GM12878 (cell line): ENCODE measurements around the gene OCA2. TPM values are rescaled to one million over a fixed set of nuclear protein-coding genes. Genes with fewer than 3 reads are reported as not detected.
"Not testable (repeated sequence)": the region's sequence is repeated elsewhere in the genome, so short reads cannot be mapped to it uniquely, and the experiment has no call there.

Experiments
- ATAC-seq: fragments of 200-7000 bp; cut with Tn5 transposase; 3 replicates; pipeline ENCODE4 v1.9.1; 2020; ENCODE audit warnings: mild to moderate bottlenecking, moderate library complexity
- BruUV-seq: library from RNA; stranded (reverse); fragments of 400-500 nt; replicated peaks from 2 replicates; lab custom pipeline; 2021; lab: Mats Ljungman, UMichigan
- CTCF ChIA-PET: fragments of 300-600 bp; sonication (Branson Sonifier 250); formaldehyde crosslinking; extraction: SDS; loops from one replicate; lab custom pipeline; 2021; ENCODE audit warnings: inconsistent platforms; lab: Yijun Ruan, JAX
- POLR2A ChIA-PET: fragments of 350-600 bp; formaldehyde crosslinking; extraction: SDS; loops from one replicate; lab custom pipeline; 2021; ENCODE audit warnings: inconsistent platforms; lab: Charles Lee
- RAD21 ChIA-PET: fragments of 300-600 bp; sonication (Branson Sonifier 250); formaldehyde crosslinking; loops from one replicate; lab custom pipeline; 2023; ENCODE audit warnings: antibody characterized with exemption; ENCODE audit not compliant: unreplicated experiment; lab: Charles Lee
- SMC1A ChIA-PET: fragments of 300-600 bp; sonication (Branson Sonifier 250); formaldehyde crosslinking; loops from one replicate; lab custom pipeline; 2023; ENCODE audit not compliant: unreplicated experiment, uncharacterized antibody; lab: Charles Lee
- DNase-seq: peaks from one replicate; pipeline ENCODE4 v3.0.0-alpha.2; 2011; ENCODE audit warnings: low read depth, low spot score
- FAIRE-seq: peaks from 3 replicates; lab custom pipeline; 2011; peaks lifted over from hg19 to GRCh38; lab: Jason Lieb, UNC
- H2AFZ ChIP-seq: 2 replicates; pipeline ENCODE4 v1.6.0; 2011; ENCODE audit warnings: low read depth, low read length, control low read depth; ENCODE audit not compliant: control insufficient read depth
- H3K27ac ChIP-seq: 2 replicates; pipeline ENCODE4 v1.5.1; 2011; ENCODE audit warnings: control low read depth; ENCODE audit not compliant: control insufficient read depth, insufficient read depth
- H3K27me3 ChIP-seq, 2 experiments: replicated peaks in 1 of 2; 2 replicates each; pipeline versions ENCODE4 v1.6.0 to v1.6.1; 2011; ENCODE audit warnings: low read length in 1 of 2; ENCODE audit not compliant: control insufficient read depth in 2 of 2, insufficient read depth in 2 of 2
- H3K36me3 ChIP-seq, 2 experiments: 2 replicates each; pipeline ENCODE4 v1.5.1; 2011; ENCODE audit warnings: low read length in 1 of 2; ENCODE audit not compliant: control insufficient read depth in 2 of 2, insufficient read depth in 2 of 2
- H3K4me1 ChIP-seq: 2 replicates; pipeline ENCODE4 v1.6.1; 2011; ENCODE audit warnings: mild to moderate bottlenecking, low read length, moderate library complexity, mixed read lengths; ENCODE audit not compliant: control insufficient read depth, insufficient read depth
- H3K4me2 ChIP-seq: 2 replicates; pipeline ENCODE4 v1.6.0; 2011; ENCODE audit warnings: control low read depth; ENCODE audit not compliant: control insufficient read depth, insufficient read depth
- H3K4me3 ChIP-seq: fragments of 200-600 bp; sonication (generic); 2 replicates; pipeline ENCODE4 v1.5.1; 2016
- H3K79me2 ChIP-seq: 2 replicates; pipeline ENCODE4 v1.6.0; 2011; ENCODE audit warnings: low read length; ENCODE audit not compliant: control insufficient read depth, insufficient read depth
- H3K9ac ChIP-seq: 2 replicates; pipeline ENCODE4 v1.8.0; 2011; ENCODE audit warnings: low read length, control low read depth, mixed read lengths; ENCODE audit not compliant: control insufficient read depth, insufficient read depth
- H3K9me3 ChIP-seq: replicated peaks from 3 replicates; pipeline ENCODE4 v1.5.1; 2011; ENCODE audit warnings: mild to moderate bottlenecking, low read length; ENCODE audit not compliant: control insufficient read depth, insufficient read depth
- H4K20me1 ChIP-seq: 2 replicates; pipeline ENCODE4 v1.6.0; 2011; ENCODE audit not compliant: control insufficient read depth, insufficient read depth
- CHD4 ChIP-seq: fragments of 200-600 bp; sonication (generic); IDR thresholded peaks from 2 replicates; pipeline ENCODE4 v1.6.1; 2016; ENCODE audit warnings: mild to moderate bottlenecking
- EP300 ChIP-seq, 2 experiments: fragments of 150-350 bp in 1 of 2; IDR thresholded peaks; 2 replicates each; pipeline ENCODE4 v1.6.1; 2011 to 2012; ENCODE audit warnings: low read depth in 2 of 2, low read length in 2 of 2, borderline replicate concordance in 1 of 2, improper control_type of control experiment in 1 of 2, inconsistent platforms in 1 of 2; ENCODE audit not compliant: control insufficient read depth in 1 of 2
- IKZF1 ChIP-seq: fragments of 450-650 bp; conservative IDR thresholded peaks from 2 replicates; pipeline ENCODE4 v1.6.1; 2017; ENCODE audit warnings: antibody characterized with exemption, mild to moderate bottlenecking
- IKZF2 ChIP-seq, 2 experiments: fragments of 450-650 bp; IDR thresholded peaks; 2 replicates each; pipeline ENCODE4 v1.6.1; 2017; ENCODE audit warnings: mild to moderate bottlenecking in 2 of 2, moderate library complexity in 2 of 2
- NR2F1 ChIP-seq: fragments of 450-650 bp; conservative IDR thresholded peaks from 2 replicates; pipeline ENCODE4 v1.6.1; 2017; ENCODE audit warnings: mild to moderate bottlenecking
- RELB ChIP-seq: fragments of 450-650 bp; IDR thresholded peaks from 2 replicates; pipeline ENCODE4 v1.6.1; 2017; ENCODE audit warnings: low read depth, mild to moderate bottlenecking, moderate library complexity
- RFX5 ChIP-seq: IDR thresholded peaks from 2 replicates; pipeline ENCODE4 v1.6.1; 2011; ENCODE audit warnings: low read depth, low read length, improper control_type of control experiment
- SMC3 ChIP-seq: IDR thresholded peaks from 2 replicates; pipeline ENCODE4 v1.6.1; 2011; ENCODE audit warnings: low read length, improper control_type of control experiment, borderline replicate concordance
- SREBF2 ChIP-seq: IDR thresholded peaks from 2 replicates; pipeline ENCODE4 v1.6.1; 2012; ENCODE audit warnings: mild to moderate bottlenecking, low read length
- TCF3 ChIP-seq: IDR thresholded peaks from 2 replicates; pipeline ENCODE4 v1.6.1; 2012; ENCODE audit warnings: low read depth, mild to moderate bottlenecking, low read length, borderline replicate concordance; ENCODE audit not compliant: insufficient read depth
- ZBED1 ChIP-seq: IDR thresholded peaks from 2 replicates; pipeline ENCODE4 v1.6.1; 2016; ENCODE audit warnings: borderline replicate concordance
- ZZZ3 ChIP-seq: IDR thresholded peaks from 2 replicates; pipeline ENCODE4 v1.6.1; 2011; ENCODE audit warnings: low read depth; ENCODE audit not compliant: control insufficient read depth, insufficient read length
- WGBS: methylation state at CpG from one replicate; pipeline ENCODE4 v1.1.6; 2016; ENCODE audit warnings: low lambda C conversion rate; ENCODE audit not compliant: insufficient replicate concordance, insufficient coverage; ENCODE audit errors: missing lambda C conversion rate; 5-methylcytosine and 5-hydroxymethylcytosine counted together
- in situ Hi-C: fragments of 300-500 bp; cut with MboI; formaldehyde crosslinking; loops from 9 replicates; pipeline ENCODE4 v1.14.3; 2018; ENCODE audit warnings: mixed read lengths
- intact Hi-C: fragments of 100-400 bp; cut with micrococcal nuclease; formaldehyde crosslinking; loops from one replicate; pipeline ENCODE4 v1.14.2; 2022; ENCODE audit not compliant: unreplicated experiment
- polyA plus RNA-seq, 11 experiments: library from polyadenylated mRNA; depleted of rRNA in 4 of 11; unstranded in 6 of 11; stranded (reverse) in 5 of 11; fragments of >200 nt; fragmentation: Nextera tagmentation in 4 of 11; fragmentation: Illumina TruSeq in 1 of 11; extraction: Ambion mirVana in 4 of 11; extraction: Trizol in 1 of 11; gene quantifications; 1 replicate in 1 of 11; 2 replicates in 10 of 11; pipeline versions ENCODE4 v1.2.1 to v1.2.3, GENCODE V29; 2011 to 2016; ENCODE audit warnings: inconsistent platforms in 2 of 11, missing spikeins in 2 of 11, low read depth in 1 of 11
- total RNA-seq, 4 experiments: library from RNA; depleted of rRNA in 3 of 4; stranded (reverse); fragments of >200 nt in 3 of 4; fragmentation: Illumina TruSeq in 1 of 4; extraction: Trizol in 1 of 4; gene quantifications; 2 replicates each; pipeline versions ENCODE4 v1.2.1 to v1.2.3, GENCODE V29; 2013 to 2021
- TF ChIP-seq, protein P1 (sequence below): fragments of 450-650 bp; IDR thresholded peaks from 2 replicates; pipeline ENCODE4 v1.6.1; 2014; ENCODE audit warnings: mild to moderate bottlenecking

The OCA2 gene
- total and polyA plus RNA-seq, 10 of the 15 experiments (the other 5 are each of a cell fraction or from before 2014, with no cell fraction given) = 0.04 to 1.8 TPM; not detected in 8

DNA sequence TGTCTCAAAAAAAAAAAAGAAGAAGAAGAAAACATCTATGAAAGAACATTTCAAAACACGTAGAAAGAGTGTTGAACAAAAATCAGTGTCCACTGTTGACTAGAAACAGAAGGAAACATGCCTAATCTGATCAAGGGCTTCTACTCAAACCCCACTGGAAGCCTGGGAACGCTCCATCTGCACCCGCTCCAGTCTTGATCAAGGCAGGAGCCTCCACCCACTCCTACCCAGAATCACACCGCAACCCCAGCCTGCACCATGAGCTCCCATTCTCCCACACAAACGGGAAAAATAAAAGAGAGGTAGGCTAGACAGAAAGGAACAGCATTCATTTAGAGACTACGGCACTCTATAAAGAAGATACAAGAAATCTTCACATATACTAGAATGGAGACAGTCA lies 40.9 kb upstream of the OCA2 start:
- Histone ChIP-seq H3K4me3 (no peak overlapping the region), H2AFZ (no peak overlapping the region), H3K4me2 (no peak overlapping the region), H3K27ac (no peak overlapping the region), H3K9me3 (no peaks in the 10 kb centered on the region), H4K20me1 (no peaks in the 10 kb centered on the region), H3K27me3 (no peaks in the 10 kb centered on the region)
- SMC1A ChIA-PET = no interaction called here
- no peak for FAIRE-seq
- DNase-seq = no peak
- POLR2A ChIA-PET = no interaction called here
- RAD21 ChIA-PET = no interaction called here
- WGBS = 100% methylated on average over 6 of the region's 6 CpGs
- CTCF ChIA-PET = no interaction called here
- no peak for TF ChIP-seq IKZF2 (IDR thresholded peaks at IDR 0.05)
- TF ChIP-seq IKZF1 = no peak
- TF ChIP-seq ZBED1 = no peak
- no peak for TF ChIP-seq ZZZ3
- TF ChIP-seq, protein P1, sequence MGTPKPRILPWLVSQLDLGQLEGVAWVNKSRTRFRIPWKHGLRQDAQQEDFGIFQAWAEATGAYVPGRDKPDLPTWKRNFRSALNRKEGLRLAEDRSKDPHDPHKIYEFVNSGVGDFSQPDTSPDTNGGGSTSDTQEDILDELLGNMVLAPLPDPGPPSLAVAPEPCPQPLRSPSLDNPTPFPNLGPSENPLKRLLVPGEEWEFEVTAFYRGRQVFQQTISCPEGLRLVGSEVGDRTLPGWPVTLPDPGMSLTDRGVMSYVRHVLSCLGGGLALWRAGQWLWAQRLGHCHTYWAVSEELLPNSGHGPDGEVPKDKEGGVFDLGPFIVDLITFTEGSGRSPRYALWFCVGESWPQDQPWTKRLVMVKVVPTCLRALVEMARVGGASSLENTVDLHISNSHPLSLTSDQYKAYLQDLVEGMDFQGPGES = no peak
- TF ChIP-seq SMC3 = no peak
- TF ChIP-seq NR2F1 = no peak
- TF ChIP-seq RFX5 = no peak
- no peak for TF ChIP-seq SREBF2
- no peak for TF ChIP-seq EP300 (IDR thresholded peaks at IDR 0.05; ENCODE audit: borderline replicate concordance in 1 of 2, control insufficient read depth in 1 of 2, low read depth in 2 of 2, low read length in 2 of 2)
- TF ChIP-seq CHD4 = no peak
- TF ChIP-seq TCF3 = no peak
- no peak for TF ChIP-seq RELB
- TF ChIP-seq, all 136 proteins: peak for 0
- no peak for ATAC-seq
- in situ Hi-C loops (no loop called here), intact Hi-C loops (no loop called here)
- no peaks in the 10 kb centered on the region for H3K79me2 ChIP-seq
- H3K9ac ChIP-seq = no peak overlapping the region
- H3K36me3 ChIP-seq = peaks cover 7 to 9% of the 10 kb centered on the region in 2 experiments
- H3K4me1 ChIP-seq = no peaks in the 10 kb centered on the region
- BruUV-seq = no TSS peak

DNA sequence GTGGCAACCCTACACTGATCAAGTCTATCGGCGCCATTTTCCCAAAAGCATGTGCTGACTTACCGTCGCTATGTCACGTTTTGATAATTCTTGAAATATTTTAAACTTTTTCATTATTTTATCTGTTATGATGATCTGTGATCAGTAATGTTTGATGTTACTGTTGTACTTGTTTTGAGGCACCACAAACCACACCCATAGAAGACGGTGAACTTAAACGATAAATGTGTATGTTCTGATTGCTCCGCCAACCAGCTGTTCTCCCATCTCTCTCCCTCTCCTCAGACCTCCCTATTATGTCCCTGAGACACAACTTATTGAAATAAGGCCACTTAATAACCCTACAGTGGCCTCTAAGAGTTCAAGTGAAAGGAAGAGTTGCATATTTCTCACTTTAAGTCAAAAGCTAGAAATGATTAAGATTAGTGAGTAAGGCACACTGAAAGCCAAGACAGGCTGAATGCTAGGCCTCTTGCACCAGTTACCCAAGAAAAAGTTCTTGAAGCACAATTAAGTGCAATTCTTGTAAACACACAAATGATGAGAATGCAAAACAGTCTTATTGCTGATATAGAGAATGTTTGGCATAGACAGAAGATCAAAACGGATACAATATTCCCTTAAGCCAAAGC lies 38.4 kb upstream of the OCA2 start:
- 87% methylated on average over 9 of the region's 9 CpGs for WGBS
- ATAC-seq, RAD21 ChIA-PET, H3K79me2 ChIP-seq, H3K4me2 ChIP-seq, SMC1A ChIA-PET, H4K20me1 ChIP-seq, H2AFZ ChIP-seq, BruUV-seq, H3K36me3 ChIP-seq, H3K27me3 ChIP-seq, H3K27ac ChIP-seq, DNase-seq, in situ Hi-C loops, H3K9me3 ChIP-seq, intact Hi-C loops, H3K4me3 ChIP-seq, H3K9ac ChIP-seq, FAIRE-seq, H3K4me1 ChIP-seq: not testable (repeated sequence)
- POLR2A ChIA-PET = interaction anchor here (0.6 kb wide), 1 partner anchor 1207 kb away, joined by 7 read pairs; no protein-coding TSS in a partner anchor
- CTCF ChIA-PET = interaction anchor here (0.8 kb wide), 1 partner anchor 9 kb away, joined by 3 read pairs; no protein-coding TSS in a partner anchor
